RWPE1 (cell line): ENCODE results near the gene GDNF.

ENCODE experiments used
- CTCF ChIA-PET: fragments of 350-600 bp; sonication (Branson Sonifier 250); formaldehyde crosslinking; extraction: SDS; loops from one replicate; lab custom pipeline; 2021; lab: Yijun Ruan, JAX
- POLR2A ChIA-PET: fragments of 400-600 bp; formaldehyde crosslinking; extraction: SDS; loops from one replicate; lab custom pipeline; 2020; ENCODE audit warnings: antibody characterized with exemption; ENCODE audit not compliant: low non-redundant PET; lab: Yijun Ruan, JAX
- DNase-seq: peaks from one replicate; pipeline ENCODE4 v3.0.0; 2012; ENCODE audit warnings: low spot score
- H3K27ac ChIP-seq: fragments of 450-650 bp; 2 replicates; pipeline ENCODE4 v1.5.1; 2017
- CTCF ChIP-seq: fragments of 450-650 bp; conservative IDR thresholded peaks from 2 replicates; pipeline ENCODE4 v1.5.1; 2017; ENCODE audit warnings: low read depth, mild to moderate bottlenecking

The GDNF gene

GRCh38 chr5:37860206-37860605 is 20.4 kb upstream of the GDNF start:
- TF ChIP-seq CTCF = no peak
- ChIA-PET POLR2A (no interaction called here), CTCF (no interaction called here)
- no peak overlapping the region for H3K27ac ChIP-seq
- DNase-seq = no peak

GRCh38 chr5:37859805-37860204 is 20.0 kb upstream of the GDNF start:
- H3K27ac ChIP-seq = no peak overlapping the region
- ChIA-PET POLR2A (no interaction called here), CTCF (no interaction called here)
- no peak for DNase-seq
- TF ChIP-seq CTCF = no peak

GRCh38 chr5:37858250-37858649 is 18.4 kb upstream of the GDNF start:
- ChIA-PET CTCF (no interaction called here), POLR2A (no interaction called here)
- no peak for TF ChIP-seq CTCF

GRCh38 chr5:37857696-37858095 is 17.9 kb upstream of the GDNF start:
- DNase-seq = no peak
- CTCF ChIA-PET = interaction anchor here (1.1 kb wide), 1 partner anchor 18 kb away, joined by 3 read pairs; the partner anchor contains the start of gene GDNF

More at GRCh38 chr5:37858250-37858649, 18.4 kb upstream of the GDNF start:
- no peak overlapping the region for H3K27ac ChIP-seq
- no peak for DNase-seq

GRCh38 chr5:37855438-37855837 is 15.6 kb upstream of the GDNF start:
- no peak for TF ChIP-seq CTCF
- H3K27ac ChIP-seq = no peak overlapping the region
- POLR2A ChIA-PET = no interaction called here
- DNase-seq = no peak
- CTCF ChIA-PET = interaction anchor here (1.3 kb wide), 1 partner anchor 19 kb away, joined by 5 read pairs; no protein-coding TSS in a partner anchor

More at GRCh38 chr5:37857696-37858095, 17.9 kb upstream of the GDNF start:
- H3K27ac ChIP-seq = no peak overlapping the region
- POLR2A ChIA-PET = no interaction called here
- TF ChIP-seq CTCF = no peak

- ChIA-PET CTCF (interaction anchor here (0.8 kb wide), 1 partner anchor 267 kb away, joined by 5 read pairs; no protein-coding TSS in a partner anchor), POLR2A (no interaction called here)
- TF ChIP-seq CTCF = no peak
- no peak overlapping the region for H3K27ac ChIP-seq
- no peak for DNase-seq
Observed at GRCh38 chr5:37851305-37851704, 11.5 kb upstream of the GDNF start.
